Natural killer cell (primary cell): ENCODE measurements around the gene MYO15B. TPM values are rescaled to one million over a fixed set of nuclear protein-coding genes. Genes with fewer than 3 reads are reported as not detected.
A peak's percentile ranks its signal among the peaks of the same experiment; 100 is the strongest.
"Not testable (repeated sequence)": the region's sequence is repeated elsewhere in the genome, so short reads cannot be mapped to it uniquely, and the experiment has no call there.

Source experiments
- ATAC-seq, 3 donors: fragments of 150-1000 bp in 2 of 3; fragments of 200-7000 bp in 1 of 3; cut with Tn5 transposase; 1 replicate in 1 of 3; 2 replicates in 2 of 3; pipeline ENCODE4 v1.10.0; 2021; ENCODE audit warnings: mild to moderate bottlenecking in 2 of 3, moderate library complexity in 2 of 3
- DNase-seq, 2 donors: peaks; one replicate each; pipeline versions ENCODE4 v3.0.0 to v3.0.0-alpha.2; 2013 to 2021; ENCODE audit warnings: mixed read lengths in 1 of 2
- H3K27ac ChIP-seq: one replicate; pipeline ENCODE4 v1.5.1; 2013; ENCODE audit warnings: mild to moderate bottlenecking, low read length
- H3K27me3 ChIP-seq: one replicate; pipeline ENCODE4 v1.6.1; 2013; ENCODE audit warnings: low read length; ENCODE audit not compliant: control insufficient read depth, insufficient read depth
- H3K36me3 ChIP-seq: one replicate; pipeline ENCODE4 v1.6.1; 2013; ENCODE audit warnings: low read length; ENCODE audit not compliant: control insufficient read depth, insufficient read depth
- H3K4me1 ChIP-seq: one replicate; pipeline ENCODE4 v1.6.1; 2013; ENCODE audit warnings: low read length; ENCODE audit not compliant: control insufficient read depth, insufficient read depth
- H3K4me3 ChIP-seq: one replicate; pipeline ENCODE4 v1.5.1; 2013; ENCODE audit warnings: low read length
- H3K9me3 ChIP-seq: one replicate; pipeline ENCODE4 v1.6.1; 2013; ENCODE audit warnings: low read length; ENCODE audit not compliant: control insufficient read depth, insufficient read depth
- H3K27ac Mint-ChIP-seq, 2 donors: one replicate each; pipeline ENCODE4 v1.8.0; 2022; ENCODE audit warnings: mild to moderate bottlenecking in 2 of 2, mixed read lengths in 2 of 2, moderate library complexity in 1 of 2
- H3K27me3 Mint-ChIP-seq, 2 donors: one replicate each; pipeline ENCODE4 v1.8.0; 2022; ENCODE audit warnings: low read depth in 2 of 2, mixed read lengths in 2 of 2
- H3K36me3 Mint-ChIP-seq: one replicate; pipeline ENCODE4 v1.8.0; 2022; ENCODE audit warnings: mixed read lengths
- H3K4me1 Mint-ChIP-seq, 2 donors: one replicate each; pipeline ENCODE4 v1.8.0; 2022; ENCODE audit warnings: mixed read lengths in 2 of 2
- H3K4me3 Mint-ChIP-seq: one replicate; pipeline ENCODE4 v1.8.0; 2022; ENCODE audit warnings: mild to moderate bottlenecking, moderate library complexity, mixed read lengths
- H3K9me3 Mint-ChIP-seq, 2 donors: one replicate each; pipeline ENCODE4 v1.8.0; 2022; ENCODE audit warnings: mixed read lengths in 2 of 2
- CTCF ChIP-seq: fragments of 200-600 bp; IDR thresholded peaks from one replicate; pipeline ENCODE4 v1.8.0; 2022; ENCODE audit warnings: antibody characterized with exemption
- WGBS: methylation state at CpG from one replicate; pipeline ENCODE4 v1.1.7; 2013; ENCODE audit warnings: missing lambda C conversion rate; ENCODE audit not compliant: insufficient coverage; 5-methylcytosine and 5-hydroxymethylcytosine counted together
- intact Hi-C: fragments of 100-400 bp; cut with micrococcal nuclease; formaldehyde crosslinking; loops from one replicate; pipeline ENCODE4 v1.14.2; 2022
- total RNA-seq, 4 donors: library from RNA; stranded (reverse); fragments of 120-200 nt in 1 of 4; gene quantifications; one replicate each; pipeline versions ENCODE4 v1.2.3 to v1.2.4, GENCODE V29; 2013 to 2022

Gene MYO15B
- total RNA-seq, 3 donors from 2014 or later (not counting 1 experiment from before 2014, with no cell fraction given): 336 to 372 (median 339) TPM

GRCh38 chr17:75591722-75592302, 4.2 kb downstream of the MYO15B start:
- Histone ChIP-seq H3K27me3 (no peaks in the 10 kb centered on the region), H3K27ac (no peak overlapping the region), H3K4me1 (peaks cover 30% of the 10 kb centered on the region), H3K4me3 (no peak overlapping the region), H3K36me3 (peaks cover 5% of the 10 kb centered on the region), H3K9me3 (no peaks in the 10 kb centered on the region)
- Mint-ChIP-seq H3K36me3 (no peaks in the 10 kb centered on the region), H3K27ac (no peak overlapping the region), H3K4me3 (no peak overlapping the region), H3K4me1 (peaks cover 7 to 25% of the 10 kb centered on the region in 2 donors), H3K9me3 (no peaks in the 10 kb centered on the region), H3K27me3 (no peaks in the 10 kb centered on the region)
- ATAC-seq (no peak), DNase-seq (no peak)
- intact Hi-C loops: no loop called here
- WGBS: 90% methylated on average over 7 of the region's 7 CpGs
- no peak for TF ChIP-seq CTCF

GRCh38 chr17:75592348-75593020, 4.9 kb downstream of the MYO15B start:
- Mint-ChIP-seq H3K4me3 (no peak overlapping the region), H3K27me3 (no peaks in the 10 kb centered on the region), H3K36me3 (no peaks in the 10 kb centered on the region), H3K27ac (no peak overlapping the region), H3K4me1 (peaks cover 7 to 20% of the 10 kb centered on the region in 2 donors), H3K9me3 (no peaks in the 10 kb centered on the region)
- Histone ChIP-seq H3K27ac (no peak overlapping the region), H3K4me3 (no peak overlapping the region), H3K36me3 (peaks cover 5% of the 10 kb centered on the region), H3K4me1 (peaks cover 24% of the 10 kb centered on the region), H3K9me3 (no peaks in the 10 kb centered on the region), H3K27me3 (no peaks in the 10 kb centered on the region)
- DNase-seq: no peak
- no peak for TF ChIP-seq CTCF
- intact Hi-C loops: no loop called here
- WGBS: 96% methylated on average over 17 of the region's 17 CpGs
- ATAC-seq: no peak

GRCh38 chr17:75593430-75593829, 5.8 kb downstream of the MYO15B start:
- DNase-seq, H3K27me3 ChIP-seq, H3K36me3 ChIP-seq, H3K4me3 Mint-ChIP-seq, H3K36me3 Mint-ChIP-seq, H3K4me3 ChIP-seq, H3K27ac ChIP-seq, H3K27me3 Mint-ChIP-seq, H3K9me3 ChIP-seq, H3K27ac Mint-ChIP-seq, ATAC-seq, H3K9me3 Mint-ChIP-seq, intact Hi-C loops: not testable (repeated sequence)
- H3K4me1 Mint-ChIP-seq: peaks cover 7 to 16% of the 10 kb centered on the region in 2 donors
- WGBS: 87% methylated on average over 7 of the region's 9 CpGs
- H3K4me1 ChIP-seq: peaks cover 19% of the 10 kb centered on the region

GRCh38 chr17:75594499-75595283, 7.1 kb downstream of the MYO15B start:
- peak overlapping the region in 1 of 2 donors; percentile 22 for H3K27ac Mint-ChIP-seq
- Histone ChIP-seq H3K27ac (no peak overlapping the region), H3K9me3 (no peaks in the 10 kb centered on the region), H3K4me3 (no peak overlapping the region), H3K4me1 (peaks cover 12% of the 10 kb centered on the region), H3K36me3 (peaks cover 5% of the 10 kb centered on the region), H3K27me3 (no peaks in the 10 kb centered on the region)
- peaks cover 7 to 12% of the 10 kb centered on the region in 2 donors for H3K4me1 Mint-ChIP-seq
- 91% methylated on average over 28 of the region's 28 CpGs for WGBS
- no peak for TF ChIP-seq CTCF
- no peaks in the 10 kb centered on the region for H3K9me3 Mint-ChIP-seq
- intact Hi-C loops: no loop called here
- no peak overlapping the region for H3K4me3 Mint-ChIP-seq
- no peaks in the 10 kb centered on the region for H3K27me3 Mint-ChIP-seq
- ATAC-seq (no peak), DNase-seq (no peak)
- H3K36me3 Mint-ChIP-seq: no peaks in the 10 kb centered on the region
